ENCODE measurements around the gene IL1R2.

IL1R2 gene

GRCh38 chr2:101991721-101992145 is at the start of gene IL1R2:
TSS of gene IL1R2 (plus strand) at chr2:101991960. CDS start at chr2:102008576, 16,616 bp downstream.
- no peak for DNase-seq

DNA sequence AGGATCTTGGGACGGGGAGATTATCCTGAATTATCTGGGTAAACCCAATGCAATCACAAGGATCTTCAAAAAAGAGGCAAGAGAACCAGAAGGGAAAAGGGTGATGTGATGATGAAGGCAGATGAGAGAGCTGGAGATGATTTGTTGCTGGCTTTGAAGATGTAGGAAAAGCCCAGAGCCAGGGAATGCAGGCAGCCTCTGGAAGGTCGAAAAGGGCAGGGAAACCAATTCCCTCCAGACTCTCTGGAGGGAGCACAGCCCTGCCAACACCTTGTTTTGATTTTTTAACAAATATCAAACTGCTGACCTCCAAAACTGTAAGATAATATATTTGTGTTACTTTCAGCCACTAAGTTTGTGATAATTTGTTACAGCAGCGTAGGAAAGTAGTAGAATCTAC is 48.9 kb upstream of the IL1R2 start:
- DNase-seq = no peak

DNA sequence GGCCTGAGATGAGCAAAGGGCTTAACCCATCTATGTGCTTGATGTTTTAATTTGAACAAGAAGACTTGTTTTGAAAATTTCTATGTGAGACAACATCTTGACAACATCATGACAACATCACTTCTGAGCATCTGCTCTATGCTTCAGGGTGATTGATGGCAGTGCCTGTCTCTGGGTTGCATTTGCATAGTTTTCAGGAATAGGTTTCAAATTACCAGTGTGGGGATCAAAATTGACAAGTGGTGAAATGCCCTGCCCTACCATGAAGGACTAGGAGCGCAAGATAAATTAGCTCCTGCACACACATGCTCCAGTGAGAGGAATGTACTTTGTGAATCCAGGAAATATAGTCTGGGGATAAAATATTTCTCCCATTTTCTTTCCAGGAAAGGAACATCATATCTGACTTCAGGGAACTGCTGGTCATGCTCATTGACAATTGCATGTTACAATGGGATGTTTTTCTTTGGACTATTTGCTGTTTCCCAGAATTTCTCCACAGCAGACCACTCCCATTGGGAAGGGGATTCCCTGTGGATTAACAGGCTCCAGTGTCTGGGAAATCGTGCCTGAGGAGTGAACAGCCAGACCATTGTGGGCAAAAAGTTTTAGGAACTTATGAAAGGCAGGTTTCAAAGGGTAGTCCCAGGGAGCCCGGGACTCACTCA is 45.3 kb upstream of the IL1R2 start:
- DNase-seq = no peak

- no peak for DNase-seq
These were observed 44.4 kb upstream of the IL1R2 start for GRCh38 chr2:101947374-101947773.

DNA sequence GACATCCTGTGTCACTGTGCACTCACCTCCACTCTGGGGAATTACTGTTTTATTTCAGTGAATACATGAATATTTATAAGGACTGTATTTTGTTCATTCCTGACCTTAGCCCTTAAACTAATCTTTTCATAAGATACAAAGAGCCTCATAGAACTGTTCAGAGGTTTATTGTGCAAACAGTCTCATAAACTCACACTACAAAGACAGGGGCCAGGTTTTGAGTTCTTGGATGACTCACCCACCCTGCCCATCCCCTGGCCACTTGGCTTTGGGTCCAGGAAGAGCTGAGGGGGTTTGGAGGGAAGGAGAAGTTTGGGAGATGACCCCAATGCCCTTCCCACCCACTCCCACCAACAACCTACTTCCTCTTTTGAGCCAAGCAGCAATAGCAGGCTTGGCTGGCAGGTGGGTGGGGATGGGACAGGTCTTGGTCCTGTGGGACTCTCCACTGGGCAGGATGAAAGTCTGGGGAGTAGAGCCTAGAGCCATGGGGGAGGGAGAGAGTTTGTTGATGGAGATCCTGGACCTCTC is 43.1 kb upstream of the IL1R2 start:
- no peak for DNase-seq

GRCh38 chr2:101949304-101949703 is 42.5 kb upstream of the IL1R2 start:
- DNase-seq = no peak

DNA sequence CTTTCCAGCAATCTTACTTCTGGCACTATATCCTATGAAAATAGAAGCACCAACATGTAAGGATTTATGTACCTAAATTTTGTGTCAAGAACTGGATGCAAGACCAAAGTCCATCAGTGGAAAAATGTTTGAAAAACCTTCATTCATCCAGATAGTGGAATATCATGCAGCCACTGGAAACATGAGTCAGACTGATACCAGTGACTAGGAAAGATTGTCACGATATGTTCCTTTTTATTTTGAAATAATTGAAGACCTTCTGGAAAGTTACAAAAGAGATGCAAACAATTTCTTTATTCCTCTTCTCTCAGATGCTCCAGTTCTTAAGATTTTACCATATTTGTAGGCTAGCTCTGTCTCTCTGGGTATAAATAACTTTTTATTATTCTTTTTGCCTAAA is 40.5 kb upstream of the IL1R2 start:
- no peak for DNase-seq

GRCh38 chr2:101952551-101952950 is 39.2 kb upstream of the IL1R2 start:
- DNase-seq = no peak

- no peak for DNase-seq
These were observed 35.0 kb upstream of the IL1R2 start for GRCh38 chr2:101956465-101957438.

DNA sequence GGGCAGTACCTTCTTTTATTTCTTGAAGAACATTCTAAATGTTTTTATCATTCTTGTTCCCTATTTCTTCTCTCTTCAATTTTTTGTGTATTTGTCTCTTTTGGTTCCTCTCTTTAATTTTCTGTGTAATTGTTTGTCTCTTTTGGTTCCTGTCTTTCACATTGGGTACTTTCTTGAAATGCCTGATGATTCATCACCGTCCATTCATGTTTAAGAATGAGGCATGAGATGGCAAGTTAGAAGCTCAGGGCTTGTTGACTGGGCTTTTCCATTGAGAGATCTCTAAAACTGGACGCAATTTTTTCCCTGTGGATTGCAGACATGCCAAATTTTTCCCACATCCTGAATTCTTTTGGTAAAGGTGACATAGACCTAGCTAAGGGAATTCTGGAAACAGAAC is 33.7 kb upstream of the IL1R2 start:
- no peak for DNase-seq

- no peak for DNase-seq
These were observed 30.9 kb upstream of the IL1R2 start for GRCh38 chr2:101960819-101961337.

DNA sequence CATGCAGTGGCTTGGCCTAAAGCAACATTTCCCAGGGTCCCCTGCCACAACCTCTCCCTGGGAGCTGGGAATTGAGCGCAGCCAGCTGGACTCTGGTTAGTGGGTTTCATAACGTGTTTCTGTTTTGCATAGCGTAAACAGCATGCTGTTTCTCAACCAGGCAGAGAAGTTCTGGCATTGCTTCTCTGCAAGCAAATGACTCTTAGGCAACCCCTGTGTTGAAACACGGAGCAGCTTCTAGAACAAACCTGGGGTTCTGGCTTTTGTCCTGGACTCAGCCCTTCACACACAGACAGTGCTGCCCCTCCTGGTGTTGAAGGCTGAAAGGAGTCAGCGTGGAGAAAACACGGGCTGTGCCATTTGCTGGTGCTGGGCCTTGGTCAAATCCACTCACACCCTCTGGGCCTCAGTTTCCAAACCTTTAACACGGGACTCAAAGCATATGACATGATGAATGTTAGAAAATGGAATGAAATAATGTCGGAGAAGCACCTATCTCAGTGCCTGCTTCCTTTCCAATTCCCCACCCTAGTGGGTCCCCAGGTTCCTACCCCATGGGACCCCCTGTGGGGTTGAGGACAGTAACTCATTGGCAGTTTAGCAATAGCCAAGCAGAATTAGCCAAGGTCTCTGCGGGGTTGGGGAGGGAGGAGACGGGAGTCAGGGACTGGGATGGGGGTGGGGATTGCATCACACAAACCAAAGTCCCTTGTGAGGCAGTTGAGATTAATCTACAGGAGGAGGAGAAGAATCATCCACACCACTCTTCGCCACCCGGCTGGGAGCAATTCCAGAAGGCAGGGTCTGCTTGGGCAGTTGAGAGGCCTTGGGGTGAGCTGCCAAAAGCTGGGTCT is 30.2 kb upstream of the IL1R2 start:
- no peak for DNase-seq

DNA sequence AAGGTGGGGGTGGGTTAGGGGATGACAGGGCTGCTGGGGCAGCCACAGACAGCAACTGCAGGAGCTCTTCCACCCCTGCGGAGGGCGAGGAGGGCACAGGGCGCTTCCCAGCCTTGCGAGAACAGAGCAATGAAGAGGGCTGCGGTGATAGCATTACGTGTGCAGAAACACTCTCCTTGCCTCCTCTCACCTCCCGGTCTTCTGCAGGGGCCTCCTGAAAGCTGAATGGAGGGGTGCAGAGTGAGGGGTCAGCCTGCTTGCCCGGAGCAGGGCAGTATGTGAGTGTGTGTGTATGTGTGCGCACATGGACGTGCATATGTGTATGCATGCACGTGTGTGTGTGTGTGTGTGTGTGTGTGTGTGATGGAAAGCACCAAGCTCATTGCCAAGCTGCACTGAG is 29.5 kb upstream of the IL1R2 start:
- no peak for DNase-seq

- DNase-seq = no peak
These were observed 28.6 kb upstream of the IL1R2 start for GRCh38 chr2:101963198-101963597.

- no peak for DNase-seq
These were observed 23.8 kb upstream of the IL1R2 start for GRCh38 chr2:101967826-101968513.

DNA sequence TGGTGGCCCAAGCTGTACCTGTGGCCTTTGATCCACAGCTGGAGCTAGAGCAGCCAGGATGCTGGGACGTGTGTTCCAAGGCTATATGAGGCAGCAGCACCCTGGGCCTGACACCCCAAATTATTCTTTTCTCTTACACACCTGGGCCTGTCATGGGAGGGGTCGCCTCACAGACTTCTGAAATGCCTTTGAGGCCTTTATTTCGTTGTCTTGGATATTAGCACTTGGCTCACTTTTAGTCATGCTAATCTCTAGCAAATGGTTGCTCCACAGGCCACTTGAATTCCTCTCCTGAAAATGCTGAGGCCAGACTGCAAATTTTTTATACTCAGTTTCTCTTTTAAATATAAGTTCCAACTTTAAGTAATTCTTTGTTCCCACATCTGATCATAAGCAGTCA is 22.0 kb upstream of the IL1R2 start:
- no peak for DNase-seq

GRCh38 chr2:101970901-101971300 is 20.9 kb upstream of the IL1R2 start:
- DNase-seq = no peak

DNA sequence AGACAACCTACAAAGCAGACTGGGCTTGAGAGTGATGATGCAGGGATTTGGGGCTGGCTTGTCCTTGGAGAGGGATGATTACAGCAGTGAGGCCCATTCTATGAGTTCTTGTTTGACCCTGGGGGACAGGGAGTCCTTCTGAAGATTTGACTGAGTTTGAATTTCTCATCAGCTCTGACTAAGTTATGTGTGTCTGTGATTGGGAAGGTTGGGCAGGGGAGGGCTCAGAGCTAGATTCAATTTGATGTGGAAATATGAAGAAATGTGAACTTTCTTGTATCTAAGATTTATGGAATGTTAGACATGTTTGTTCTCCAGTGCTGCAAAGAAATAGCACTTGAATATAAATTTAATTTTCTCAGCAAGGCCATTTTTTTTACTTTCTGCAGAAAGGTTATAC is 19.9 kb upstream of the IL1R2 start:
- DNase-seq = no peak

GRCh38 chr2:101972621-101973434 is 18.9 kb upstream of the IL1R2 start:
- no peak for DNase-seq

- DNase-seq = no peak
These were observed 17.1 kb upstream of the IL1R2 start for GRCh38 chr2:101974663-101975062.
